ENCODE results near the gene STAP2. TPM values are rescaled to one million over a fixed set of nuclear protein-coding genes. Genes with fewer than 3 reads are reported as not detected.
A peak's percentile ranks its signal among the peaks of the same experiment; 100 is the strongest.

Gene STAP2
- total and polyA plus RNA-seq, 9 of the 15 experiments (the other 6 are each of a cell fraction or from before 2014, with no cell fraction given): 1.2 to 9.8 (median 4.5) TPM

DNA sequence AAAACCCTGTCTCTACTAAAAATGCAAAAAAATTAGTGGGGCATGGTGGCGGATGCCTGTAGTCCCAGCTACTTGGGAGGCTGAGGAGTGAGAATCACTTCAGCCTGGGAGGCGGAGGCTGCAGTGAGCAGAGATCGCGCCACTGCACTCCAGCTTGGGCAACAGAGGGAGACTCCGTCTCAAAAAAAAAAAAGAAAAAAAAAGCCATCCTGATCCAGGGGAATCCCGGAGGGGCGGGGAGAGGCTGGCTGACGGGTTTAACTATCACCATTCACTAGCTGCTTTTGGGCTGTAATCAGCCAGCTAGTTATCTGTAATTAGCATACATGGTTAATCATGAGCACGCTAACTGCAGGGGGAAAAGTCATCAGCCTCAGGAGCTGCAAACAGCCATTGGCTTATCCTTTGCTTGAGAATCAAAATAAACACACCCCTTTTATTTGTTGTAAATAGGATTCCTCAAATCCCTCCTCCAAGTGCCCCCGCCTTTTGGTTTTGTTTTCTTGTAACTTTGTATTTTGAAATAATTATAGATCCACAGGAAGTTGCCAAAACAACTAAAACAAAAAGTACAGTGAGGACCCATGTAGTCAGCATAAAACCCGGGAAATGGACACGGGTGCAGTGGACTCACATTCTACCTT, 24.7 kb downstream of the STAP2 start:
- Histone ChIP-seq H3K9me1 (ENCODE audit: control insufficient read depth, insufficient read depth, low read length) (no peaks in the 10 kb centered on the region), H3K27ac (ENCODE audit: extremely low read depth, low read depth, low read length) (no peak overlapping the region), H3K27me3 (ENCODE audit: control insufficient read depth in 2 of 2, insufficient read depth in 2 of 2, low read length in 2 of 2) (no peaks in the 10 kb centered on the region), H2AFZ (ENCODE audit: low read depth, low read length) (no peak overlapping the region), H3K4me1 (replicated peaks in 1 of 2; ENCODE audit: control insufficient read depth in 2 of 2, insufficient read depth in 2 of 2, low read length in 2 of 2) (peaks cover 4 to 29% of the 10 kb centered on the region in 2 experiments), H3K9ac (ENCODE audit: insufficient read depth in 1 of 2, low read depth in 2 of 2, low read length in 2 of 2) (no peak overlapping the region), H3K9me3 (replicated peaks; ENCODE audit: control insufficient read depth, insufficient read depth, low read depth, low read length) (no peaks in the 10 kb centered on the region), H4K20me1 (replicated peaks; ENCODE audit: control insufficient read depth, insufficient read depth, low read length) (no peaks in the 10 kb centered on the region), H3K4me3 (no peak overlapping the region), H3K36me3 (ENCODE audit: control insufficient read depth, insufficient read depth, low read length) (no peaks in the 10 kb centered on the region), H3K4me2 (ENCODE audit: insufficient read depth, low read length) (no peak overlapping the region), H3K79me2 (ENCODE audit: control insufficient read depth, insufficient read depth, low read length) (no peaks in the 10 kb centered on the region)
- CTCF ChIA-PET (ENCODE audit: low intra/inter-chr PET ratio): no interaction called here
- POLR2A ChIA-PET: interaction anchor here (1.2 kb wide), 2 partner anchors 14 to 29 kb away, joined by 3 to 4 read pairs; no protein-coding TSS in a partner anchor
- 20% methylated on average over 12 of the region's 12 CpGs for WGBS (ENCODE audit: insufficient coverage, low coverage, missing lambda C conversion rate)
- intact Hi-C loops (cut with micrococcal nuclease): no loop called here
- FAIRE-seq (no peak), DNase-seq (ENCODE audit: extremely low read depth in 1 of 4, low spot score in 3 of 4) (peak in 3 of 4 experiments; percentile 25 to 31 (median 30)), ATAC-seq (no peak)
- BruUV-seq (replicated peaks): no TSS peak
- in situ Hi-C loops (cut with MboI): no loop called here
- TF ChIP-seq TRIM24 (IDR thresholded peaks at IDR 0.05) (no peak), KLF1 (tag; IDR thresholded peaks at IDR 0.05) (no peak), ZNF384 (IDR thresholded peaks at IDR 0.05; ENCODE audit: low read depth, low read length) (peak; percentile 66; the same call in 1 of the 2 replicates), HOXB6 (CRISPR knock-in tag; IDR thresholded peaks at IDR 0.05; ENCODE audit: borderline replicate concordance) (no peak), TBP (optimal IDR thresholded peaks at IDR 0.05; ENCODE audit: low read depth, low read length) (no peak)
- TF ChIP-seq, protein P1, sequence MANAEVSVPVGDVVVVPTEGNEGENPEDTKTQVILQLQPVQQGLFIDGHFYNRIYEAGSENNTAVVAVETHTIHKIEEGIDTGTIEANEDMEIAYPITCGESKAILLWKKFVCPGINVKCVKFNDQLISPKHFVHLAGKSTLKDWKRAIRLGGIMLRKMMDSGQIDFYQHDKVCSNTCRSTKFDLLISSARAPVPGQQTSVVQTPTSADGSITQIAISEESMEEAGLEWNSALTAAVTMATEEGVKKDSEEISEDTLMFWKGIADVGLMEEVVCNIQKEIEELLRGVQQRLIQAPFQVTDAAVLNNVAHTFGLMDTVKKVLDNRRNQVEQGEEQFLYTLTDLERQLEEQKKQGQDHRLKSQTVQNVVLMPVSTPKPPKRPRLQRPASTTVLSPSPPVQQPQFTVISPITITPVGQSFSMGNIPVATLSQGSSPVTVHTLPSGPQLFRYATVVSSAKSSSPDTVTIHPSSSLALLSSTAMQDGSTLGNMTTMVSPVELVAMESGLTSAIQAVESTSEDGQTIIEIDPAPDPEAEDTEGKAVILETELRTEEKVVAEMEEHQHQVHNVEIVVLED (CRISPR knock-in tag; IDR thresholded peaks at IDR 0.05): no peak
- TF ChIP-seq, protein P2, sequence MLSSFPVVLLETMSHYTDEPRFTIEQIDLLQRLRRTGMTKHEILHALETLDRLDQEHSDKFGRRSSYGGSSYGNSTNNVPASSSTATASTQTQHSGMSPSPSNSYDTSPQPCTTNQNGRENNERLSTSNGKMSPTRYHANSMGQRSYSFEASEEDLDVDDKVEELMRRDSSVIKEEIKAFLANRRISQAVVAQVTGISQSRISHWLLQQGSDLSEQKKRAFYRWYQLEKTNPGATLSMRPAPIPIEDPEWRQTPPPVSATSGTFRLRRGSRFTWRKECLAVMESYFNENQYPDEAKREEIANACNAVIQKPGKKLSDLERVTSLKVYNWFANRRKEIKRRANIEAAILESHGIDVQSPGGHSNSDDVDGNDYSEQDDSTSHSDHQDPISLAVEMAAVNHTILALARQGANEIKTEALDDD (IDR thresholded peaks at IDR 0.05): peak; percentile 98
- TF ChIP-seq, protein P3, sequence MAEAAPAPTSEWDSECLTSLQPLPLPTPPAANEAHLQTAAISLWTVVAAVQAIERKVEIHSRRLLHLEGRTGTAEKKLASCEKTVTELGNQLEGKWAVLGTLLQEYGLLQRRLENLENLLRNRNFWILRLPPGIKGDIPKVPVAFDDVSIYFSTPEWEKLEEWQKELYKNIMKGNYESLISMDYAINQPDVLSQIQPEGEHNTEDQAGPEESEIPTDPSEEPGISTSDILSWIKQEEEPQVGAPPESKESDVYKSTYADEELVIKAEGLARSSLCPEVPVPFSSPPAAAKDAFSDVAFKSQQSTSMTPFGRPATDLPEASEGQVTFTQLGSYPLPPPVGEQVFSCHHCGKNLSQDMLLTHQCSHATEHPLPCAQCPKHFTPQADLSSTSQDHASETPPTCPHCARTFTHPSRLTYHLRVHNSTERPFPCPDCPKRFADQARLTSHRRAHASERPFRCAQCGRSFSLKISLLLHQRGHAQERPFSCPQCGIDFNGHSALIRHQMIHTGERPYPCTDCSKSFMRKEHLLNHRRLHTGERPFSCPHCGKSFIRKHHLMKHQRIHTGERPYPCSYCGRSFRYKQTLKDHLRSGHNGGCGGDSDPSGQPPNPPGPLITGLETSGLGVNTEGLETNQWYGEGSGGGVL (CRISPR knock-in tag; IDR thresholded peaks at IDR 0.05): no peak
